Vagina (tissue), 2 donors: ENCODE measurements around the gene TRIO.

Experiments
- CTCF ChIP-seq, 3 experiments: fragments of 450-650 bp in 2 of 3; fragments of 200-600 bp in 1 of 3; sonication (generic) in 1 of 3; IDR thresholded peaks; one replicate each; pipeline ENCODE4 v1.5.1; 2017 to 2019; ENCODE audit warnings: antibody characterized with exemption in 3 of 3, mild to moderate bottlenecking in 2 of 3, moderate library complexity in 2 of 3
- POLR2A ChIP-seq, 2 donors: fragments of 450-650 bp; IDR thresholded peaks; one replicate each; pipeline ENCODE4 v1.6.1; 2017; ENCODE audit warnings: antibody characterized with exemption in 2 of 2, mild to moderate bottlenecking in 2 of 2, moderate library complexity in 2 of 2
- POLR2AphosphoS5 ChIP-seq, 2 donors: sonication (generic); formaldehyde crosslinking; IDR thresholded peaks; one replicate each; pipeline ENCODE4 v1.9.0; 2017; ENCODE audit warnings: antibody characterized with exemption in 2 of 2, mild to moderate bottlenecking in 2 of 2, low read depth in 1 of 2; ENCODE audit not compliant: insufficient read depth in 1 of 2

DNA sequence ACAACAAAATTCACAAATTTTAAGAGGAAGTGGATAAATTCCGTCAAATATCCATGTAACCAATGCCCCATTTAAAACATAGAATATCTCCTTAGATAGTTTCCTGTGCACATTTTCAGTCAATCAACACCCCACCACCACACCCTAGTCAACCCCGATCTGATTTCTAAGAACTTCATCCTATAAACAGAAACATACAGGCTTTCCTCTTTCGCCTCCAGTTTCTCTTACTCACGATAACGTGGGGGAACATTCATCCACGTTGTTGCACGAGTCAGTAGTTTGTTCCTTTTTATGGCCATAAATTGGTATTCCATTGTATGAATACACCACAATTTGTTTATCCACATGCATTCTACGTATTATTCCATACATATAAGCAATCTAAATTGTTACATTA, 35.6 kb upstream of the TRIO start:
- TF ChIP-seq CTCF (IDR thresholded peaks at IDR 0.05) = no peak
- no peak for TF ChIP-seq POLR2AphosphoS5 (IDR thresholded peaks at IDR 0.05; ENCODE audit: insufficient read depth in 1 of 2, low read depth in 1 of 2)
- no peak for TF ChIP-seq POLR2A (IDR thresholded peaks at IDR 0.05)
